ENCODE measurements around the gene MRFAP1.

GRCh38 chr4:6620891-6621555 is 19.5 kb upstream of the MRFAP1 start:
- TF ChIP-seq CTCF (IDR thresholded peaks at IDR 0.05) (no peak), POLR2A (IDR thresholded peaks at IDR 0.05) (no peak)

All from esophagus squamous epithelium (tissue), 4 donors.